ENCODE results near the gene FUS.

Gene FUS

GRCh38 chr16:31204871-31205666 lies 25.1 kb downstream of the FUS start:
- no peak for DNase-seq

- DNase-seq, result no peak
These were observed 26.8 kb downstream of the FUS start for GRCh38 chr16:31206776-31207175.

GRCh38 chr16:31213342-31213741 lies 33.4 kb downstream of the FUS start:
- DNase-seq, result no peak

- no peak for DNase-seq
These were observed 34.2 kb downstream of the FUS start, which contains the start of gene TRIM72 for GRCh38 chr16:31213877-31214707. TSS of gene TRIM72 (plus strand) at chr16:31214119. CDS start at chr16:31214739, 620 bp downstream.

- DNase-seq, result no peak
These were observed 34.9 kb downstream of the FUS start for GRCh38 chr16:31214708-31215286.

GRCh38 chr16:31215287-31216162 lies 35.6 kb downstream of the FUS start:
- DNase-seq, result no peak

- no peak for DNase-seq
These were observed 36.6 kb downstream of the FUS start, which contains the start of gene PYDC1 for GRCh38 chr16:31216422-31217135. TSS of gene PYDC1 (minus strand) at chr16:31217135. CDS start at chr16:31217028, 107 bp downstream.

- DNase-seq, result no peak
These were observed 37.2 kb downstream of the FUS start for GRCh38 chr16:31217136-31217530.

- no peak for DNase-seq
These were observed 39.3 kb downstream of the FUS start for GRCh38 chr16:31219154-31219741.

- DNase-seq, result no peak
These were observed 41.6 kb downstream of the FUS start for GRCh38 chr16:31221357-31222160.

- no peak for DNase-seq
These were observed 43.1 kb downstream of the FUS start for GRCh38 chr16:31223044-31223443.

- DNase-seq, result no peak
These were observed 44.4 kb downstream of the FUS start for GRCh38 chr16:31224092-31224955.

GRCh38 chr16:31225193-31225592 lies 45.3 kb downstream of the FUS start:
- no peak for DNase-seq

GRCh38 chr16:31228206-31228605 lies 48.3 kb downstream of the FUS start:
- DNase-seq, result no peak

GRCh38 chr16:31229501-31229900 lies 49.6 kb downstream of the FUS start:
- DNase-seq, result no peak

GRCh38 chr16:31238041-31238440 lies 58.1 kb downstream of the FUS start:
- DNase-seq, result no peak
